Thoracic aorta (tissue), 2 donors: ENCODE results near the gene GPALPP1. TPM values are rescaled to one million over a fixed set of nuclear protein-coding genes. Genes with fewer than 3 reads are reported as not detected.
"Not testable (repeated sequence)": the region's sequence is repeated elsewhere in the genome, so short reads cannot be mapped to it uniquely, and the experiment has no call there.

ENCODE experiments used
- ATAC-seq: fragments of 150-250 bp; one replicate; pipeline ENCODE4 v1.8.0; 2017; ENCODE audit warnings: low read depth; ENCODE audit not compliant: insufficient number of reproducible peaks, low FRiP score
- DNase-seq: peaks from one replicate; pipeline ENCODE4 v3.0.0-alpha.2; 2020; ENCODE audit warnings: low spot score
- H3K27ac ChIP-seq, 2 donors: fragments of 200-600 bp; sonication (generic); 1 replicate in 1 of 2; 2 replicates in 1 of 2; pipeline ENCODE4 v1.5.1; 2016; ENCODE audit warnings: mild to moderate bottlenecking in 2 of 2, moderate library complexity in 2 of 2
- H3K27me3 ChIP-seq: fragments of 200-600 bp; sonication (generic); replicated peaks from 2 replicates; pipeline ENCODE4 v1.6.0; 2016; ENCODE audit warnings: mild to moderate bottlenecking; ENCODE audit not compliant: insufficient read depth
- H3K36me3 ChIP-seq: fragments of 200-600 bp; sonication (generic); one replicate; pipeline ENCODE4 v1.5.1; 2016
- H3K4me1 ChIP-seq, 2 donors: fragments of 200-600 bp; sonication (generic); 1 replicate in 1 of 2; 2 replicates in 1 of 2; pipeline versions ENCODE4 v1.5.1 to v1.6.0; 2016; ENCODE audit warnings: low read depth in 2 of 2, mild to moderate bottlenecking in 1 of 2; ENCODE audit not compliant: control insufficient read depth in 1 of 2
- H3K4me3 ChIP-seq: fragments of 200-600 bp; sonication (generic); 2 replicates; pipeline ENCODE4 v1.5.1; 2016; ENCODE audit warnings: mild to moderate bottlenecking
- H3K9me3 ChIP-seq: fragments of 200-600 bp; sonication (generic); 2 replicates; pipeline ENCODE4 v1.5.1; 2016
- CTCF ChIP-seq: fragments of 200-600 bp; sonication (generic); IDR thresholded peaks from one replicate; pipeline ENCODE4 v1.5.1; 2019; ENCODE audit warnings: antibody characterized with exemption
- total RNA-seq, 2 donors: library from RNA; depleted of rRNA; stranded (reverse); fragments of >200 nt; gene quantifications; one replicate each; pipeline versions ENCODE4 v1.1.0 to v1.2.3, GENCODE V29; 2016

GPALPP1 gene
- 10 to 100 TPM; 33.6 to 34.3 TPM for total RNA-seq

DNA sequence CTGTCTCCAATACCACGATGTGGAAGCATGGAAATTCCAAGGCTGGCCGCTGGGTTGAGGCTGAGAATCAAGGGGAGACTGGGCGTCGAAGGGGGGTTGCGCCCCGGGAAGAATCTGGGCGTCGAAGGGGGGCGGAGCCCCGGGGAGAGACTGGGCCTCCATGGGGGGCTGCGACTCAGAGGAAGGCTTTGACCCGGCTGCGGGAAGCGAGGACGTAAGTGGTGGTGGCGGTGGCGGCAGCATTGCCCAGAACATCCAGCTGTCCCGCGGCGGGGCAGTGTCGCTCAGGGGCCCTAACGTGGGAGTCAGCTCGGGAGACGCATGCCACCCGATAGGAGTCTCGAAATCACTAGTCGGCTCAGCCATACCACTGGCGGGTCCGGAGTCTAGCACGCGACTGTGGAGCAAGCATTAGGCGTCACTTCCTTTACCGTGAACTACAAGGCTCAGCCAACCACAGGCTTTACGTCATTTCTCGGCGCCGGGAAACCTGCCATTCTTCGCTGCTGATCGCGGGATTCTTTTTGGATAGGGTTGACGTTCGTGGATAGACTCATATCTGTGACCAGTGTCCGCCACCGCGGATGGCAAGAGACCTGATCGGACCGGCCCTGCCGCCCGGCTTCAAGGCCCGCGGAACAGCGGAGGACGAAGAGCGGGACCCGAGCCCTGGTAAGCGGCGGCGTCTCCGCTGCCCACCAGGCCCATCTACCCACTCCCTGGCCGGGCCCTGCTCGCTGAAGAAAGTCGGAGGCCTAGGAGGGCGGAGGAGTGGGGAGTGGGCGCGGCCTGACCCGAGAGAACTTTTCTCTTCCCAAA, at the start of gene GPALPP1, which contains the start of gene NUFIP1:
GPALPP1 (plus strand) TSS at position 468 of the 819 bp plus-strand sequence; CDS start at position 585, 117 bp downstream.
NUFIP1 (minus strand) TSS at position 401 of the 819 bp plus-strand sequence; CDS start at position 366, 35 bp downstream.
- Histone ChIP-seq H3K27ac (peak within 1 kb of the TSS; percentile 86 to 91), H3K9me3 (no peaks in the 10 kb centered on the region), H3K27me3 (no peaks in the 10 kb centered on the region), H3K4me1 (peaks cover 28 to 47% of the 10 kb centered on the region in 2 donors), H3K36me3 (no peaks in the 10 kb centered on the region), H3K4me3 (peak within 1 kb of the TSS; percentile 94)
- peak; percentile 98 for ATAC-seq
- TF ChIP-seq CTCF = no peak
- DNase-seq = peak; percentile 74

- not testable (repeated sequence) for H3K4me3 ChIP-seq, H3K27me3 ChIP-seq, H3K27ac ChIP-seq, ATAC-seq, H3K4me1 ChIP-seq, DNase-seq, H3K9me3 ChIP-seq, H3K36me3 ChIP-seq
Measured at GRCh38 chr13:44943411-44943810, 45.9 kb upstream of the GPALPP1 start.

DNA sequence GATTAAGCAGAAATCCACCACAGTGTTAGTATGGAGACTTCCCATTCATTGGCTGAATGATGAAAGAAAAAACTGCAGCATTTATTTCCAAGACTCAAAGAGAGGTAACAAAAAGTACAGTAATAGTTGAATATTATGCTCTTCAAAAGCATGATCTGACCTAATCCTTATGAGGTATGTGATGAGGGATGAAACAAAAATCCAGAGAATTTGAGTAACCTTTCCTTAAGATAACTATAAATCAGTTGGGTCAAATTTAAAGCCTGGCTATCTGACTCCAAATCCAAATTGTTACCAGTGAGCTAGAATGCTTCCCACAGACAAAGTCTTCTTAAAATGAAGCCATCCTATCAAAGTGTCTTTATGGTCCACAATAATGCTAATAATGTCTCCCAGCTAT, 38.2 kb upstream of the GPALPP1 start:
- no peak overlapping the region for H3K4me3 ChIP-seq
- H3K36me3 ChIP-seq = no peaks in the 10 kb centered on the region
- DNase-seq (no peak), ATAC-seq (no peak)
- H3K27ac ChIP-seq = no peak overlapping the region
- no peaks in the 10 kb centered on the region for H3K4me1 ChIP-seq
- H3K9me3 ChIP-seq = no peaks in the 10 kb centered on the region
- no peak for TF ChIP-seq CTCF
- H3K27me3 ChIP-seq = no peaks in the 10 kb centered on the region

DNA sequence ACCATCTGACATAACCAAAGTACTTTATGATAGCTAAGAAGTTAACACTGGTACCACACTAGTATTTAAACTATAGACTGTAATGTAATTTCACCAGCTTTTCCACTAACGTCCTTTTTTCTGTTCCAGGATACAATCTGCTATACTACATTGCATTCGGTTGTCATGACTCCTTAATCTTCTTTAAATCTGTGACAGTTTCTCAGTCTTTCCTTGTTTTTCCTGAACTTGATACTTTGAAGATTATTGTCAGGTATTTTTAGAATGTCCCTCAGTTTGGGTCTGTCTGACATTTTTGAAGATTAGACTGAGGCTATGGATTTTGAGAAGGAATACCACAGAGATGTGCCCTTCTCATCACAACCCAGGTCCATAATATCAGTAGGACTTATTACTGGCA, 36.7 kb upstream of the GPALPP1 start:
- Histone ChIP-seq H3K27ac (no peak overlapping the region), H3K4me1 (no peaks in the 10 kb centered on the region), H3K9me3 (no peaks in the 10 kb centered on the region), H3K4me3 (no peak overlapping the region), H3K36me3 (no peaks in the 10 kb centered on the region), H3K27me3 (no peaks in the 10 kb centered on the region)
- TF ChIP-seq CTCF = no peak
- DNase-seq (no peak), ATAC-seq (no peak)

DNA sequence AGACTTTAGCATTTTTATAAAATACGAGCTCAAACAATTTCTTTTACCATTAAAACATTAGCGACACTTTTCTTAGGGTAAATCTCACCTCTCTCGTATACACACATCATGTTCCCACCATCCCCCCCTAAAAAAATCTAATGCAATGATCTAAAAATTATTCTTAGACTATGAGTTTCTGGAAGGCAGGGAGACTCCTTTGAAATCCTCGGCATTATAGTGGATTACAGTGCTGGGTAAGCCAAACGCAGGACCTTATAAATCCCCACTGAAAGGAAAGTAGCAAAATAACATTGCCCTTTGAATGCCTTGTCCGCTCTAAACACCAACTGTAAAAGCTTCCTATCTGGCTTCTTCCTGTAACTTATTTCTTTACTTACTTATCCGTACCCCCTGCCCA, 35.1 kb upstream of the GPALPP1 start:
- no peaks in the 10 kb centered on the region for H3K9me3 ChIP-seq
- no peak for ATAC-seq
- no peak for TF ChIP-seq CTCF

More for the DNA sequence above, 35.1 kb upstream of the GPALPP1 start:
- H3K36me3 ChIP-seq = no peaks in the 10 kb centered on the region
- DNase-seq = no peak
- no peaks in the 10 kb centered on the region for H3K27me3 ChIP-seq
- H3K4me3 ChIP-seq = no peak overlapping the region
- H3K4me1 ChIP-seq = no peaks in the 10 kb centered on the region
- H3K27ac ChIP-seq = no peak overlapping the region
